C1 segment of cervical spinal cord (tissue), 14 donors: Measurements from ENCODE around the gene SMIM34.
"Not testable (repeated sequence)": the region's sequence is repeated elsewhere in the genome, so short reads cannot be mapped to it uniquely, and the experiment has no call there.

Source experiments
- DNase-seq, 14 donors: peaks; one replicate each; lab custom pipeline; 2025; lab: John Stamatoyannopoulos, UW

The SMIM34 gene

GRCh38 chr21:34374462-34374861, 49.3 kb downstream of the SMIM34 start:
- not testable (repeated sequence) for DNase-seq

- no peak for DNase-seq
Measured at GRCh38 chr21:34372321-34372720, 51.4 kb downstream of the SMIM34 start.

DNA sequence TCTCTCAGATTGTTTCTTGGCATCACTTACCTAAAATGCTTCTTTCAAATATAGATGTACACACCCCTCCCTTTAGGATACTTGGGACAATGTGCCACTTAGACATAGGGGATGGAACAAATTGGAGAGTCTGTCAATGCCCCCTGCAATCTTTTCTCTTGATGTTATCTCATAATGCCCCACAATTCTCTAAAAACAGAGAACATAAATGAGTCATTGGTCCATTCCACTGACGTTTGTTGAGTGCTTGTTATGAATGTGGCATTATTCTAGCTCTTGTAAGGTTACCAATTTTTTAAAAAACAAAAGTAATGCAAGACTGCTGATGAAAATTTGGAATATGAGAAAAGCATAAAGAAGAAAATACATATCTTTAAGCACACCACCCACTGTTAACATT, 54.0 kb downstream of the SMIM34 start:
- DNase-seq: no peak
